ENCODE data around the gene DLST. TPM values are rescaled to one million over a fixed set of nuclear protein-coding genes. Genes with fewer than 3 reads are reported as not detected.

DLST gene
- total and polyA plus RNA-seq, 4 donors = 47.7 to 86.2 (median 65.8) TPM

- H3K27ac ChIP-seq (ENCODE audit: low read depth, low read length) = no peak overlapping the region
- no peak overlapping the region for H3K4me3 ChIP-seq (ENCODE audit: low read depth, low read length)
- WGBS (ENCODE audit: insufficient coverage) = 52% methylated on average over 14 of the region's 14 CpGs
- DNase-seq (ENCODE audit: low read depth in 4 of 6, low spot score in 6 of 6) = peak in 3 of 6 donors; percentile 39 to 83 (median 78)
- peaks cover 32% of the 10 kb centered on the region for H3K4me1 ChIP-seq (ENCODE audit: control insufficient read depth, insufficient read depth, low read length)
- no peaks in the 10 kb centered on the region for H3K9me3 ChIP-seq (ENCODE audit: control insufficient read depth, insufficient read depth, low read length)
- no peaks in the 10 kb centered on the region for H3K27me3 ChIP-seq (ENCODE audit: control insufficient read depth, insufficient read depth, low read length)
- peaks cover 62% of the 10 kb centered on the region for H3K36me3 ChIP-seq (ENCODE audit: control insufficient read depth, insufficient read depth, low read length)
Measured at GRCh38 chr14:74905595-74906142, 24.0 kb downstream of the DLST start.

GRCh38 chr14:74906925-74907521, 25.3 kb downstream of the DLST start:
- H3K4me3 ChIP-seq (ENCODE audit: low read depth, low read length) = no peak overlapping the region
- H3K9me3 ChIP-seq (ENCODE audit: control insufficient read depth, insufficient read depth, low read length) = no peaks in the 10 kb centered on the region
- 82% methylated on average over 8 of the region's 12 CpGs for WGBS (ENCODE audit: insufficient coverage)
- H3K27ac ChIP-seq (ENCODE audit: low read depth, low read length) = no peak overlapping the region
- no peak for DNase-seq (ENCODE audit: low read depth in 4 of 6, low spot score in 6 of 6)
- no peaks in the 10 kb centered on the region for H3K27me3 ChIP-seq (ENCODE audit: control insufficient read depth, insufficient read depth, low read length)
- H3K4me1 ChIP-seq (ENCODE audit: control insufficient read depth, insufficient read depth, low read length) = peaks cover 32% of the 10 kb centered on the region
- peaks cover 65% of the 10 kb centered on the region for H3K36me3 ChIP-seq (ENCODE audit: control insufficient read depth, insufficient read depth, low read length)

- Histone ChIP-seq H3K4me1 (ENCODE audit: control insufficient read depth, insufficient read depth, low read length) (peaks cover 32% of the 10 kb centered on the region), H3K27ac (ENCODE audit: low read depth, low read length) (peak overlapping the region; percentile 33), H3K4me3 (ENCODE audit: low read depth, low read length) (no peak overlapping the region), H3K27me3 (ENCODE audit: control insufficient read depth, insufficient read depth, low read length) (no peaks in the 10 kb centered on the region), H3K9me3 (ENCODE audit: control insufficient read depth, insufficient read depth, low read length) (no peaks in the 10 kb centered on the region), H3K36me3 (ENCODE audit: control insufficient read depth, insufficient read depth, low read length) (peaks cover 65% of the 10 kb centered on the region)
- 35% methylated on average over 2 of the region's 6 CpGs for WGBS (ENCODE audit: insufficient coverage)
- peak in 1 of 6 donors; percentile 59 for DNase-seq (ENCODE audit: low read depth in 4 of 6, low spot score in 6 of 6)
Measured at GRCh38 chr14:74907744-74908143, 26.0 kb downstream of the DLST start.

GRCh38 chr14:74908861-74909341, 27.2 kb downstream of the DLST start:
- 91% methylated on average over 9 of the region's 9 CpGs for WGBS (ENCODE audit: insufficient coverage)
- no peak for DNase-seq (ENCODE audit: low read depth in 4 of 6, low spot score in 6 of 6)
- peaks cover 32% of the 10 kb centered on the region for H3K4me1 ChIP-seq (ENCODE audit: control insufficient read depth, insufficient read depth, low read length)
- H3K4me3 ChIP-seq (ENCODE audit: low read depth, low read length) = no peak overlapping the region
- no peak overlapping the region for H3K27ac ChIP-seq (ENCODE audit: low read depth, low read length)
- H3K27me3 ChIP-seq (ENCODE audit: control insufficient read depth, insufficient read depth, low read length) = no peaks in the 10 kb centered on the region
- H3K9me3 ChIP-seq (ENCODE audit: control insufficient read depth, insufficient read depth, low read length) = no peaks in the 10 kb centered on the region
- peaks cover 62% of the 10 kb centered on the region for H3K36me3 ChIP-seq (ENCODE audit: control insufficient read depth, insufficient read depth, low read length)

GRCh38 chr14:74909501-74909900, 27.8 kb downstream of the DLST start:
- Histone ChIP-seq H3K27ac (ENCODE audit: low read depth, low read length) (no peak overlapping the region), H3K36me3 (ENCODE audit: control insufficient read depth, insufficient read depth, low read length) (peaks cover 62% of the 10 kb centered on the region), H3K9me3 (ENCODE audit: control insufficient read depth, insufficient read depth, low read length) (no peaks in the 10 kb centered on the region), H3K4me3 (ENCODE audit: low read depth, low read length) (no peak overlapping the region), H3K27me3 (ENCODE audit: control insufficient read depth, insufficient read depth, low read length) (no peaks in the 10 kb centered on the region), H3K4me1 (ENCODE audit: control insufficient read depth, insufficient read depth, low read length) (peaks cover 32% of the 10 kb centered on the region)
- 88% methylated on average over 14 of the region's 14 CpGs for WGBS (ENCODE audit: insufficient coverage)
- no peak for DNase-seq (ENCODE audit: low read depth in 4 of 6, low spot score in 6 of 6)

- Histone ChIP-seq H3K4me1 (ENCODE audit: control insufficient read depth, insufficient read depth, low read length) (peaks cover 32% of the 10 kb centered on the region), H3K4me3 (ENCODE audit: low read depth, low read length) (no peak overlapping the region), H3K36me3 (ENCODE audit: control insufficient read depth, insufficient read depth, low read length) (peaks cover 60% of the 10 kb centered on the region), H3K9me3 (ENCODE audit: control insufficient read depth, insufficient read depth, low read length) (no peaks in the 10 kb centered on the region), H3K27me3 (ENCODE audit: control insufficient read depth, insufficient read depth, low read length) (no peaks in the 10 kb centered on the region), H3K27ac (ENCODE audit: low read depth, low read length) (no peak overlapping the region)
- DNase-seq (ENCODE audit: low read depth in 4 of 6, low spot score in 6 of 6) = no peak
- 95% methylated on average over 5 of the region's 10 CpGs for WGBS (ENCODE audit: insufficient coverage)
Measured at GRCh38 chr14:74909911-74910310, 28.2 kb downstream of the DLST start.

GRCh38 chr14:74910556-74910955, 28.8 kb downstream of the DLST start:
- WGBS (ENCODE audit: insufficient coverage) = 87% methylated on average over 6 of the region's 10 CpGs
- peaks cover 29% of the 10 kb centered on the region for H3K4me1 ChIP-seq (ENCODE audit: control insufficient read depth, insufficient read depth, low read length)
- H3K9me3 ChIP-seq (ENCODE audit: control insufficient read depth, insufficient read depth, low read length) = no peaks in the 10 kb centered on the region
- H3K27me3 ChIP-seq (ENCODE audit: control insufficient read depth, insufficient read depth, low read length) = no peaks in the 10 kb centered on the region
- H3K36me3 ChIP-seq (ENCODE audit: control insufficient read depth, insufficient read depth, low read length) = peaks cover 62% of the 10 kb centered on the region
- H3K4me3 ChIP-seq (ENCODE audit: low read depth, low read length) = no peak overlapping the region
- no peak overlapping the region for H3K27ac ChIP-seq (ENCODE audit: low read depth, low read length)
- DNase-seq (ENCODE audit: low read depth in 4 of 6, low spot score in 6 of 6) = no peak

GRCh38 chr14:74911221-74911620, 29.5 kb downstream of the DLST start:
- 98% methylated on average over 6 of the region's 6 CpGs for WGBS (ENCODE audit: insufficient coverage)

GRCh38 chr14:74911704-74912103, 30.0 kb downstream of the DLST start:
- WGBS (ENCODE audit: insufficient coverage) = 97% methylated on average over 5 of the region's 5 CpGs
- H3K9me3 ChIP-seq (ENCODE audit: control insufficient read depth, insufficient read depth, low read length) = no peaks in the 10 kb centered on the region
- DNase-seq (ENCODE audit: low read depth in 4 of 6, low spot score in 6 of 6) = no peak
- H3K4me1 ChIP-seq (ENCODE audit: control insufficient read depth, insufficient read depth, low read length) = peaks cover 25% of the 10 kb centered on the region
- H3K4me3 ChIP-seq (ENCODE audit: low read depth, low read length) = no peak overlapping the region
- H3K36me3 ChIP-seq (ENCODE audit: control insufficient read depth, insufficient read depth, low read length) = peaks cover 66% of the 10 kb centered on the region
- no peak overlapping the region for H3K27ac ChIP-seq (ENCODE audit: low read depth, low read length)
- H3K27me3 ChIP-seq (ENCODE audit: control insufficient read depth, insufficient read depth, low read length) = no peaks in the 10 kb centered on the region

More at GRCh38 chr14:74911221-74911620, 29.5 kb downstream of the DLST start:
- Histone ChIP-seq H3K9me3 (ENCODE audit: control insufficient read depth, insufficient read depth, low read length) (no peaks in the 10 kb centered on the region), H3K27me3 (ENCODE audit: control insufficient read depth, insufficient read depth, low read length) (no peaks in the 10 kb centered on the region), H3K36me3 (ENCODE audit: control insufficient read depth, insufficient read depth, low read length) (peaks cover 65% of the 10 kb centered on the region), H3K27ac (ENCODE audit: low read depth, low read length) (no peak overlapping the region), H3K4me1 (ENCODE audit: control insufficient read depth, insufficient read depth, low read length) (peaks cover 24% of the 10 kb centered on the region), H3K4me3 (ENCODE audit: low read depth, low read length) (no peak overlapping the region)
- DNase-seq (ENCODE audit: low read depth in 4 of 6, low spot score in 6 of 6) = no peak

- H3K4me1 ChIP-seq (ENCODE audit: control insufficient read depth, insufficient read depth, low read length) = peaks cover 25% of the 10 kb centered on the region
- 88% methylated on average over 6 of the region's 6 CpGs for WGBS (ENCODE audit: insufficient coverage)
- H3K9me3 ChIP-seq (ENCODE audit: control insufficient read depth, insufficient read depth, low read length) = no peaks in the 10 kb centered on the region
- DNase-seq (ENCODE audit: low read depth in 4 of 6, low spot score in 6 of 6) = no peak
- no peak overlapping the region for H3K27ac ChIP-seq (ENCODE audit: low read depth, low read length)
- H3K36me3 ChIP-seq (ENCODE audit: control insufficient read depth, insufficient read depth, low read length) = peaks cover 66% of the 10 kb centered on the region
- H3K4me3 ChIP-seq (ENCODE audit: low read depth, low read length) = no peak overlapping the region
- no peaks in the 10 kb centered on the region for H3K27me3 ChIP-seq (ENCODE audit: control insufficient read depth, insufficient read depth, low read length)
Measured at GRCh38 chr14:74912111-74912510, 30.4 kb downstream of the DLST start.

Data from spinal cord (tissue), 10 donors.